ENCODE data around the gene GNPTAB. TPM values are rescaled to one million over a fixed set of nuclear protein-coding genes. Genes with fewer than 3 reads are reported as not detected.

The GNPTAB gene
- total and polyA plus RNA-seq, 2 of the 13 experiments (the other 11 are each of a cell fraction or from before 2014, with no cell fraction given), result 13.6 to 19.4 TPM

- TF ChIP-seq TARDBP (CRISPR knock-in tag; IDR thresholded peaks at IDR 0.05) (no peak), HNF4A (CRISPR knock-in tag; IDR thresholded peaks at IDR 0.05) (no peak), ZNF335 (CRISPR knock-in tag; IDR thresholded peaks at IDR 0.05) (no peak), EP300 (IDR thresholded peaks at IDR 0.05; ENCODE audit: low read depth in 2 of 2, low read length in 2 of 2) (no peak), EP300 (CRISPR knock-in tag; IDR thresholded peaks at IDR 0.05; ENCODE audit: borderline replicate concordance) (no peak), TEAD3 (CRISPR knock-in tag; optimal IDR thresholded peaks at IDR 0.05; ENCODE audit: borderline replicate concordance) (peak; percentile 63), ZNF275 (CRISPR knock-in tag; IDR thresholded peaks at IDR 0.05; ENCODE audit: borderline replicate concordance) (no peak), FOXK2 (IDR thresholded peaks at IDR 0.05) (no peak), DNMT1 (CRISPR knock-in tag; IDR thresholded peaks at IDR 0.05) (no peak), REXO4 (CRISPR knock-in tag; IDR thresholded peaks at IDR 0.05; ENCODE audit: borderline replicate concordance) (no peak), FOXP1 (IDR thresholded peaks at IDR 0.05) (no peak), FOXP1 (CRISPR knock-in tag; IDR thresholded peaks at IDR 0.05) (no peak), HOXA5 (CRISPR knock-in tag; IDR thresholded peaks at IDR 0.05) (no peak), HNRNPUL1 (IDR thresholded peaks at IDR 0.05; ENCODE audit: low read depth, low read length) (no peak), SALL1 (CRISPR knock-in tag; IDR thresholded peaks at IDR 0.05) (no peak), ZNF703 (CRISPR knock-in tag; IDR thresholded peaks at IDR 0.05; ENCODE audit: borderline replicate concordance) (no peak), RAD21 (CRISPR knock-in tag; IDR thresholded peaks at IDR 0.05) (peak; percentile 40; the same call in 1 of the 2 replicates), RFX3 (CRISPR knock-in tag; IDR thresholded peaks at IDR 0.05) (no peak), ATF7 (IDR thresholded peaks at IDR 0.05) (no peak), ATF7 (CRISPR knock-in tag; IDR thresholded peaks at IDR 0.05) (no peak), GZF1 (CRISPR knock-in tag; IDR thresholded peaks at IDR 0.05) (no peak), ZNF33B (CRISPR knock-in tag; IDR thresholded peaks at IDR 0.05) (no peak), FUBP1 (CRISPR knock-in tag; IDR thresholded peaks at IDR 0.05; ENCODE audit: borderline replicate concordance) (no peak), TFDP1 (CRISPR knock-in tag; IDR thresholded peaks at IDR 0.05; ENCODE audit: borderline replicate concordance) (no peak), IRF9 (CRISPR knock-in tag; IDR thresholded peaks at IDR 0.05; ENCODE audit: borderline replicate concordance) (no peak), RXRA (CRISPR knock-in tag; IDR thresholded peaks at IDR 0.05) (no peak), ZSCAN20 (CRISPR knock-in tag; IDR thresholded peaks at IDR 0.05; ENCODE audit: borderline replicate concordance) (no peak), ZNF24 (IDR thresholded peaks at IDR 0.05) (no peak)
Observed at GRCh38 chr12:101759396-101760047, 71.2 kb downstream of the GNPTAB start (continued).
